HepG2 (cell line): ENCODE data around the gene RALB. TPM values are rescaled to one million over a fixed set of nuclear protein-coding genes. Genes with fewer than 3 reads are reported as not detected.

ENCODE experiments used
- ATAC-seq: fragments of 200-7000 bp; cut with Tn5 transposase; 3 replicates; pipeline ENCODE4 v1.9.1; 2020; ENCODE audit warnings: mild to moderate bottlenecking, moderate library complexity
- BruUV-seq: library from RNA; stranded (reverse); fragments of 400-500 nt; replicated peaks from 2 replicates; lab custom pipeline; 2021; lab: Mats Ljungman, UMichigan
- CTCF ChIA-PET: fragments of 300-600 bp; formaldehyde crosslinking; extraction: SDS; loops from one replicate; lab custom pipeline; 2021; ENCODE audit warnings: low total read pairs, inconsistent platforms, low intra/inter-chr PET ratio; lab: Yijun Ruan, JAX
- POLR2A ChIA-PET: fragments of 350-600 bp; sonication (Branson Sonifier 250); formaldehyde crosslinking; loops from one replicate; lab custom pipeline; 2020; ENCODE audit warnings: antibody characterized with exemption, inconsistent platforms; lab: Yijun Ruan, JAX
- DNase-seq: peaks from one replicate; pipeline ENCODE4 v3.0.0-alpha.2; 2015; ENCODE audit warnings: low spot score
- FAIRE-seq: peaks from 3 replicates; lab custom pipeline; 2011; peaks lifted over from hg19 to GRCh38; lab: Jason Lieb, UNC
- H2AFZ ChIP-seq: one replicate; pipeline ENCODE4 v1.6.1; 2011; ENCODE audit warnings: low read length, inconsistent platforms
- H3K27ac ChIP-seq: fragments of 300-600 bp; 3 replicates; pipeline ENCODE4 v1.8.0; 2011; ENCODE audit warnings: mixed run types, mild to moderate bottlenecking, mixed read lengths, low read length, inconsistent platforms; ENCODE audit not compliant: insufficient read depth; ENCODE audit errors: extremely low read length
- H3K27me3 ChIP-seq, 2 experiments: fragments of 200-600 bp in 1 of 2; 2 replicates in 1 of 2; 3 replicates in 1 of 2; pipeline versions ENCODE4 v1.6.0 to v1.8.0; 2011; ENCODE audit warnings: low read length in 2 of 2, mild to moderate bottlenecking in 2 of 2, moderate library complexity in 2 of 2, inconsistent platforms in 1 of 2; ENCODE audit not compliant: insufficient read depth in 2 of 2, control insufficient read depth in 1 of 2
- H3K36me3 ChIP-seq, 2 experiments: fragments of 200-600 bp in 1 of 2; replicated peaks in 1 of 2; 2 replicates in 1 of 2; 3 replicates in 1 of 2; pipeline versions ENCODE4 v1.5.1 to v1.8.0; 2011; ENCODE audit warnings: low read length in 2 of 2, inconsistent platforms in 1 of 2; ENCODE audit not compliant: insufficient read depth in 2 of 2, control insufficient read depth in 1 of 2
- H3K4me1 ChIP-seq: 2 replicates; pipeline ENCODE4 v1.5.1; 2012; ENCODE audit warnings: low read length, inconsistent platforms; ENCODE audit not compliant: insufficient read depth
- H3K4me2 ChIP-seq: 2 replicates; pipeline ENCODE4 v1.6.0; 2011; ENCODE audit warnings: low read depth, low read length, inconsistent platforms
- H3K4me3 ChIP-seq, 3 experiments: fragments of 200-600 bp in 1 of 3; sonication (generic), shearing (Covaris generic) in 1 of 3; replicated peaks in 1 of 3; 2 replicates each; pipeline ENCODE4 v1.5.1; 2011 to 2016; ENCODE audit warnings: low read length in 3 of 3, inconsistent platforms in 2 of 3, low read depth in 2 of 3, mild to moderate bottlenecking in 2 of 3, control low read depth in 1 of 3, mixed read lengths in 1 of 3; ENCODE audit not compliant: insufficient read depth in 1 of 3
- H3K79me2 ChIP-seq: one replicate; pipeline ENCODE4 v1.6.1; 2011; ENCODE audit warnings: low read length, inconsistent platforms; ENCODE audit not compliant: insufficient read depth
- H3K9ac ChIP-seq: 2 replicates; pipeline ENCODE4 v1.6.0; 2011; ENCODE audit warnings: mild to moderate bottlenecking, low read depth, low read length, inconsistent platforms; ENCODE audit not compliant: insufficient read depth
- H3K9me3 ChIP-seq: 2 replicates; pipeline ENCODE4 v1.5.1; 2012; ENCODE audit warnings: mild to moderate bottlenecking, low read length
- H4K20me1 ChIP-seq: 2 replicates; pipeline ENCODE4 v1.6.0; 2011; ENCODE audit warnings: inconsistent platforms, mild to moderate bottlenecking, low read length, moderate library complexity; ENCODE audit not compliant: insufficient read depth
- CSRNP1 ChIP-seq: sonication (generic); formaldehyde crosslinking; IDR thresholded peaks from 2 replicates; pipeline ENCODE4 v1.8.1; 2023; ENCODE audit warnings: mild to moderate bottlenecking, missing genetic modification reagents
- NPAS2 ChIP-seq: sonication (generic); formaldehyde crosslinking; IDR thresholded peaks from 2 replicates; pipeline ENCODE4 v1.8.0; 2022; ENCODE audit warnings: mild to moderate bottlenecking, missing genetic modification reagents, borderline replicate concordance
- ZNF121 ChIP-seq: sonication (generic); formaldehyde crosslinking; IDR thresholded peaks from 2 replicates; pipeline ENCODE4 v1.5.0; 2020; ENCODE audit warnings: mild to moderate bottlenecking, missing genetic modification reagents
- ZNF446 ChIP-seq: sonication (generic); formaldehyde crosslinking; IDR thresholded peaks from 2 replicates; pipeline ENCODE4 v1.5.0; 2020; ENCODE audit warnings: mild to moderate bottlenecking, missing genetic modification reagents
- ZNF607 ChIP-seq: sonication (generic); formaldehyde crosslinking; IDR thresholded peaks from 2 replicates; pipeline ENCODE4 v1.5.1; 2020; ENCODE audit warnings: missing genetic modification reagents, mild to moderate bottlenecking, borderline replicate concordance
- ZNF766 ChIP-seq: sonication (generic); formaldehyde crosslinking; IDR thresholded peaks from 2 replicates; pipeline ENCODE4 v1.5.0; 2020; ENCODE audit warnings: missing genetic modification reagents, borderline replicate concordance
- WGBS: methylation state at CpG from one replicate; pipeline ENCODE4 v1.1.6; 2017; ENCODE audit warnings: low lambda C conversion rate; 5-methylcytosine and 5-hydroxymethylcytosine counted together
- in situ Hi-C: cut with HindIII; loops from 2 replicates; pipeline ENCODE4 v1.10.0; 2017; ENCODE audit warnings: low pct_unique_long_range_greater_than_20kb; ENCODE audit not compliant: extremely low pct_ligation_motif_present
- intact Hi-C: fragments of 100-400 bp; cut with micrococcal nuclease; formaldehyde crosslinking; loops from one replicate; pipeline ENCODE4 v1.10.0; 2022; ENCODE audit not compliant: unreplicated experiment
- polyA plus RNA-seq, 8 experiments: library from polyadenylated mRNA; depleted of rRNA in 3 of 8; stranded (reverse) in 7 of 8; unstranded in 1 of 8; fragments of >200 nt; fragmentation: Illumina TruSeq in 4 of 8; extraction: Trizol in 4 of 8; gene quantifications; 2 replicates each; pipeline versions ENCODE4 v1.2.1 to v1.2.3, GENCODE V29; 2011 to 2016; ENCODE audit warnings: low read depth in 4 of 8, missing spikeins in 1 of 8, mixed read lengths in 1 of 8; ENCODE audit not compliant: insufficient read depth in 1 of 8
- total RNA-seq, 5 experiments: library from RNA; depleted of rRNA; stranded (reverse); fragments of >200 nt; fragmentation: Illumina TruSeq; extraction: Trizol; gene quantifications; 2 replicates each; pipeline ENCODE4 v1.2.3, GENCODE V29; 2016; ENCODE audit warnings: low read depth in 1 of 5

The RALB gene
- total and polyA plus RNA-seq, 2 of the 13 experiments (the other 11 are each of a cell fraction or from before 2014, with no cell fraction given) = 37.8 to 43.2 TPM

GRCh38 chr2:120221616-120222015 lies 31.0 kb upstream of the RALB start:
- Histone ChIP-seq H3K4me1 (peaks cover 46% of the 10 kb centered on the region), H4K20me1 (no peaks in the 10 kb centered on the region), H3K4me2 (0 out of 2 replicates have a peak overlapping the region, but pooled peaks have one; percentile 24), H2AFZ (no peak overlapping the region), H3K4me3 (no peak overlapping the region), H3K27ac (no peak overlapping the region), H3K9me3 (no peaks in the 10 kb centered on the region), H3K79me2 (no peaks in the 10 kb centered on the region), H3K27me3 (peaks cover 14 to 30% of the 10 kb centered on the region in 2 experiments; a peak in 4 of 5 replicates), H3K9ac (no peak overlapping the region), H3K36me3 (no peaks in the 10 kb centered on the region)
- ChIA-PET POLR2A (interaction anchor here (1.1 kb wide), 1 partner anchor 11 kb away, joined by 3 read pairs; no protein-coding TSS in a partner anchor), CTCF (no interaction called here)
- intact Hi-C loops = loop anchor here (2.0 kb wide), 1 partner anchor 15 kb away; no protein-coding TSS in a partner anchor
- no peak for DNase-seq
- 92% methylated on average over 8 of the region's 8 CpGs for WGBS
- no peak for TF ChIP-seq ZNF121
- TF ChIP-seq CSRNP1 (CRISPR knock-in tag) = no peak
- TF ChIP-seq ZNF446 (CRISPR knock-in tag) = no peak
- TF ChIP-seq NPAS2 (CRISPR knock-in tag) = no peak
- no peak for TF ChIP-seq ZNF607
- TF ChIP-seq ZNF766 = no peak
- no peak for ATAC-seq
- in situ Hi-C loops = no loop called here
- no TSS peak for BruUV-seq
- FAIRE-seq = no peak
